ENCODE measurements around the gene ABITRAM.
"Not testable (repeated sequence)": the region's sequence is repeated elsewhere in the genome, so short reads cannot be mapped to it uniquely, and the experiment has no call there.

The ABITRAM gene

GRCh38 chr9:108933231-108933717, 926 bp upstream of the ABITRAM start:
- no peak for DNase-seq

GRCh38 chr9:108933718-108934322, 380 bp upstream of the ABITRAM start, which contains the start of gene ELP1:
TSS of gene ELP1 (minus strand) at chr9:108934124. CDS start at chr9:108931146, 2,978 bp downstream.
- peak; percentile 92 for DNase-seq

DNA sequence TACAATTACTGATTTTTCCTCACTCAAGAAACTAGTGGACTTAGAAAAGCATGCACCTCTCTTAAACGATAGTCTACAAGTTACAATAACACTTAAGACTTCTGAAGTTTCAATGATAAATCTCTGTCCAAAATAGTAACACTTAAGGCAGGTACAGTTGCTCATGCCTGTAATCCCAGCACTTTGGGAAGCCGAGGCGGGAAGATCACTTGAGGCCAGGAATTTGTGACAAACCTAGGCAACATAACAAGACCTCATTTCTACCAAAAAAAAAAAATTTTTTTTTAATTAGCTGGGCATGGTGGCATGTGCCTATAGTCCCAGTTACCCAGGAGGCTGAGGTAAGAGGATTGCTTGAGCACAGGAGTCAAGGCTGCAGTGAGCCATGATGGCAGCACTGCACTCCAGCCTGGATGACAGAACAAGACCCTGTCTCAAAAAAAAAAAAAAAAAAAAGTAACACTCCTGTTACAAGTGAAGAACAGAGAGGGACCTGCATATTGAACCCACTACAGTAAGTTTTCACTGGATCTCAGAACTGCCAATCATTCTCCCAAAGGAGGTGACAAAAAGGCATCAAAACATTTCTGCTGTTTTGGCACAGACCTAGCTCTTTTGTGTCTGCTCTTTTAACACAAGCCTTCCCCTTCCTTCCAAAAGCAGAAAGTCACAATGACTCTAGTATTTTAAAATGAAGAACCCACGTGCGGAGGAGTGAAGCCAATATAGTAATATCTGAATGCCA, 3.5 kb downstream of the ABITRAM start:
- no peak for DNase-seq

DNA sequence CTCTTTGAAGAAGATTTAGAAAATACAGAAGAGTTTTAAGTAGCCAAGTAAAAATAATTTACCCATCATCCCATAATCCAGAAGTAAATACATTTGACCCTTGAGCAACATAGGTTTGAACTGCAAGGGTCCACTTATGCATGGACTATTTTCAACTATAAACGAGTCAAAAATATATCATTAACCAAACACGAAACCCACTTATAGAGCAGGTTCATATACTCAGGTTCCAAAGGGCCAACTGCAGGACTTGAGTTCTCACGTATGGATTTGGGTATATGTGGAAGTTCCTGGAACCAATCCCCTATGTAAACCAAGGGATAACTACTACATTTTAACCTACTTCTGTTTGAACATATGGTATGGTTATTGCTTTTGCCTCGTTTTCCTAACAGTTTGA, 5.8 kb downstream of the ABITRAM start:
- no peak for DNase-seq

GRCh38 chr9:108950168-108950567, 16.0 kb downstream of the ABITRAM start:
- no peak for DNase-seq

GRCh38 chr9:108951578-108951977, 17.4 kb downstream of the ABITRAM start:
- no peak for DNase-seq

- no peak for DNase-seq
Observed at GRCh38 chr9:108953983-108954574, 19.9 kb downstream of the ABITRAM start.

DNA sequence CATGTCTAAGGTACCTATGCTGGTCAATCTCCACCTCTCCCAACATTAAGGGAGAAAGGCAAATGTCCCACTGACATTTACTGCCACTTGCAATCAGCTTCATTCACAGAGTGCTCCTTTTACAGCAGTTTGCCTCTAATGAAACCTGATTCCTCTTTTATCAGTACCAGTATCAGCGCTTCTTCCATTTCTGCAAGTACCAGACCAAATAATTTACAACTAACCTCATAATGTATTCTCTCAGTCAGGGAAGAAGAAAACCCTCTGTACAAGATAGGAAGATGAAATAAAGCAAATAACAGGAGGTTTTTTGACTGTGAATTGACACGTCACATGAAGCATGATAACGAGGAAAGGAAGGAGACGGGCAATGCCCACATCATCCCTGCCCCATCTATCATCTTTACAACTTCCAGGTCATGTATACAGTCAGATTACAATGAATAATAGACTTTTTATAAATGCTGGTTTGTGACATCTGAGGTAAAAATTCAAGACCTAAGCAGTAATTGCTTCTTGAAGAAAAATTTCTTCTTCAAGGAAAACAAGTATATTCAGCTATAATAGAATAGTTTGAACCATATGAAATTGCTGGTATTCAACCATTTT, 21.9 kb downstream of the ABITRAM start:
- no peak for DNase-seq

DNA sequence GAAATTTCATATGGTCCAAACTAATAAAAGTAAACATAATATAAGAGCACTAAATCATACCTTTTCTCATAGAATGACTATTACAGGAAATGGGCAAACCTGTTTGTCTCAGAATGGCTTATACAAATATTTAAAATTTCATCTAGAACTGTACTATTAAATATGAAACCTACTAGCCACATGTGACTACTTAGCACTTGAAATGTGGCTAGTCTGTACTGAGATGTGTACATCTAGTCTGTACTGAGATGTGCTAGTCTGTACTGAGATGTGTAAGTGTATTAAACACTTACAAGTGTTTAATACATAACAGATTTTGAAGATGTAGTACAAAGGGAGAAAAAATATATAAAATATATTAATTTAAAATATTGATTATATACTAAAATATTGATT, 22.4 kb downstream of the ABITRAM start:
- DNase-seq: no peak

DNA sequence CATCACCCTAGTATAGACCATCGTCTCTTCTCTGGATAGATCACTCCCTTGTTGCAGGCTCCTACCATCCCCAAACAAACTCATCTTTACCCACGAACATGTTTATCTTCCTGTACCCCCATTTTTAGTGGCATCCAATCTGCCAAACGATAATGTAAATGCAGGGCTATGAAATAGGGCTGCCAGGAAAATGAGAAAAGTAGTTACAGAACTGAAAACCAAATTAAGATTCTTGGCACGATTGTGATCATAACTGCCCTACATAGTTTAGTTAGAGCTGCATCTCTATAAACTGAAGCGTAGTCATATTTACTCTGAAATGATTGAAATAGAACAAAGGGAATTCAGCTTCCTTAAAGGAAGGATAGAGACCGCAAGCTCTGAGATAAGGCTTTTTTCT, 26.1 kb downstream of the ABITRAM start:
- no peak for DNase-seq

- DNase-seq: no peak
Observed at GRCh38 chr9:108961151-108961550, 27.0 kb downstream of the ABITRAM start.

GRCh38 chr9:108963459-108964143, 29.4 kb downstream of the ABITRAM start:
- DNase-seq: no peak

GRCh38 chr9:108967916-108968315, 33.7 kb downstream of the ABITRAM start:
- no peak for DNase-seq

- DNase-seq: not testable (repeated sequence)
Observed at GRCh38 chr9:108971392-108971791, 37.2 kb downstream of the ABITRAM start.

DNA sequence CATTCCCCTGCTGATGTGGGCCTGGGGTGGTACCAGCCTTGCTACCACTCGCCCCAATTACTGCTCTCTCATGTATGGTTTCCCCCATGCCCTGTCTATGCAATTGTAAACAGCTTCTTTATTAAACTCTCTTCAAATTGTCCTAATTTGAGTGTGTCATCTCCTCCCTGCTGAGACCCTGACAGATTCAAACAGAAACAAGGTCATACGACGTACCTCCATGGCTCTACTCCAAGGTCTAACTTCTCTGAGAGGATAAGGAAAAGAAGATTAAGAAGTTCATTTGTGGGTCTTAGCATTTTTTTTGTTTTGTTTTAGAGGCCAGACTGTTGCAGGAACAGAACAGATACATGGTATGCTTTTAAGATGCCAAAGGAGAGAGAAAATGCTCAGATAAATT, 38.0 kb downstream of the ABITRAM start:
- no peak for DNase-seq

- no peak for DNase-seq
Observed at GRCh38 chr9:108972626-108973209, 38.5 kb downstream of the ABITRAM start.

GRCh38 chr9:108973895-108974294, 39.7 kb downstream of the ABITRAM start:
- no peak for DNase-seq

GRCh38 chr9:108978205-108978604, 44.0 kb downstream of the ABITRAM start:
- DNase-seq: no peak

GRCh38 chr9:108980893-108981292, 46.7 kb downstream of the ABITRAM start:
- no peak for DNase-seq

DNA sequence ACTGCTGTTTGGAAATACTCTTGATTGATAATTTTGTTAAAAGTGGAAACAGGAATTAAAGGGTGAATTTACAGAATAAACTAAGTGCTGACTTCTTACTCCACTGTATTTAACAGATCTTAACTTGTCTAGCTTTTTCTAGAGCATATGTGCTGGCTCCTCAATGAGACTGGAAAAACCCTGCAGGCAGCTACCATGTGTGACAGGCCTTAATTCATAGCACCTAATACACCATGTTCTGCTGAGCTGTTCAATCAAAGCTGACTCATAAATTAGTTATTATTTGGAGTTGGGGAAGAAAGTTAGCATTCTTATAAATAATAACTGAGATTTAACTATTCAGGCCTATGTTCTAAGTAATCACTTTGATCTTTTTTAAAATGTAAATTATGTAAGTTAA, 49.7 kb downstream of the ABITRAM start:
- no peak for DNase-seq
